Activated T-helper 1 cell treated with Interleukin-2 at 50 U/mL for 16 hours (primary cell): ENCODE results near the gene PDLIM3.

ENCODE experiments used
- DNase-seq: peaks from one replicate; pipeline ENCODE4 v3.0.0-alpha.2; 2020; ENCODE audit warnings: low read depth

The PDLIM3 gene

GRCh38 chr4:185470501-185471195 lies 64.7 kb downstream of the PDLIM3 start:
- peak; percentile 25 for DNase-seq

DNA sequence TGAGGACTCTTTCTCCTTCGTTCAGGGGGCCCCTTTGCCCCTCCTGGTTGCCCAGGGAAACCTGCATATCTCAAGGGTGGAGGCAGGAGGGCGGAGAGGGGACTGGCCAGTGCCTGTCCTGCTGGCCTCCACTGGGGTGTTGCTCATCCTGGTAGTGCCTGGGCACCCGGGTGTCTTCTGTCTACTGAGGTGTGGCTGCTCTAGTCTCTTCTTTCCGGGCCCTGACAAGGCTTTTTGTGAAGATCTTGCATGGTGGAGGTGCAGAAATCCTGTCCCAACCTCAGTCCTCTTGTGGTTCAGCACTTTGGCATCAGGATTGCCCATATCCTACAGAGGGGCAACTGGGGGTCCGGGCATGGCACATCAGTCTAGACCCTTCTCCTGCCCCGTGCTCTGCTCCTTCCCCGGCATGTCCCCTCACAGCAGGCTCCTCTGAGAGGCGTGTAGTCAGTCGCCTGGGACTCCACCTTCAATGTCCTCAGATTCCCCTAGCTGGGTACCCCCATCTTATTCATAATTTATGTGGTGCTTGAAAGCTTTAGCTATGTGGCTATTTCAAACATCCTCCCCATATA lies 65.6 kb downstream of the PDLIM3 start:
- DNase-seq: no peak

DNA sequence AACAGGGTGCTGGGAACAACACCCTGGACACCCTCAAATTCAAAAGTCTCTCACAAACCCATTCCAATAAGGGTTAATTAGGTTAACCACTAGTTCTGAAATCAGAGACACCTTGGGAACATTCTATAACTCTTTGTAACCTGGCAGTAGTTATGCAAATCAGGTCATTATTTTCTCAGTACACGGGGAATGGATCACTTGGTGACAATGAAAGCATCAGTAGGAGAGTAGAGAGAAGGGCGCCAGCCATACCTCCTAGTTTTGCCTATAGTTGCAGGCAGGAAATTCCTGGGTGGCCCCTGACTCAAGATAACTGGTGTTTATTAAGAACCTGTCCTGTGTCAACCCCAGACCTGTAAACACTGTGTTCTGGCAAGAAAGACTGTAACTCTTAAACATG lies 66.3 kb downstream of the PDLIM3 start:
- no peak for DNase-seq

- DNase-seq: no peak
Observed at GRCh38 chr4:185467991-185468390, 67.3 kb downstream of the PDLIM3 start.

DNA sequence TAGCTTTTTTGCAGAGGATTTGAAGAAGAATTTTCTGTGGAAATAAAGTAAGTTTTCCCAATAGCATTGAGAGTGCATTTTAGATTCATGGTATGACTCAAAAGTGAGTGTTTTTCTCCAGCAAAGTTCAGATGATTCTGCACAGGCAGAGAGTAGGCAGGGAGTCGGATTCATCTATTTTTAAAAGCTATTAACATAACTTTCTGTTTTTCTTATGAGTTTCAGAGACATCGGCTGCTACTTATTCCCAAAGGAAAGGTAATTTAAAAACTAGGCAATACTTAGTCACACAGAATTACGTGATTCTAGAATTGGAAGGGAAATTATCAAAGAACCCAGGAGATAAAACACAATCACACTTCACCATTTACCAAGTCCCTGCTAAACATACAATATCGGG lies 68.2 kb downstream of the PDLIM3 start:
- no peak for DNase-seq

- DNase-seq: no peak
Observed at GRCh38 chr4:185465707-185466106, 69.6 kb downstream of the PDLIM3 start.

GRCh38 chr4:185464887-185465286 lies 70.4 kb downstream of the PDLIM3 start:
- no peak for DNase-seq

DNA sequence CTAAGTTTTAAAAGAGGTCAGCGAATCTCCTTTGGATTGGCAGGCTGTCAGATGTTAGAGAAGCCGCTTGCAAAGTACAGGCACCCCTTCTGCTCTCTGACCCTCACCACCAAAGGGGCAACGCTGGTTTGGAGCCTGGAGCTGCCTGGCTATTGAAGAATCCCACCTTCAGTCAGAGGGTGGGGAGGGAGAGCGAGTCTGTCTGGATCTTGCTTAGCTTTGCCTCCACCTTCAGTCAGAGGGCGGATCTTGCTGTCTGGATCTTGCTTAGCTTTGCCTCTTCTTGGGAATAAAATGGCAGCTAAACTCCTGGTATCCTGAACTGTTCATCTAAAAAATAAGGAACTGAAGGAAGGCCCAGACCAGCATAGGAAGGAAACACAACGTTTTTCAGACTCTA lies 71.1 kb downstream of the PDLIM3 start:
- DNase-seq: no peak

DNA sequence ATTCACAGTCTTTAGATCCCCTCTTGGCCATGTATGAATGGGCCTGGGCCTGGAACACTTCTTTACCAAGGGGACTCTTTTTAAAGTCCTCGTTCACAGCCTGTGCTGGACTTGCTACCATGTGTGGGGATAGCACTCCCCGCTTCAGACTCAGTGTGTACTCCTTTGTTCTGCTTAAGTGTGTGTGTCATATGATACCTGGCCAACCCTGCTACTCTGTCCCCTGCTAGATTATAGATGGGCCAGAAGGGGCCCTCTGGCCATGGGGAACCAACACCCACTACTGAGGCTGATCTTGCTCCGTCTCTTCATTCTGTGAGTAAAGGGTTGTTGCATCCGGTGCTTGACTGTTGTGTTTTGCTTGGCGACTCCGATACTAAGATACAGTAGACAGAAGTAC lies 71.8 kb downstream of the PDLIM3 start:
- no peak for DNase-seq

DNA sequence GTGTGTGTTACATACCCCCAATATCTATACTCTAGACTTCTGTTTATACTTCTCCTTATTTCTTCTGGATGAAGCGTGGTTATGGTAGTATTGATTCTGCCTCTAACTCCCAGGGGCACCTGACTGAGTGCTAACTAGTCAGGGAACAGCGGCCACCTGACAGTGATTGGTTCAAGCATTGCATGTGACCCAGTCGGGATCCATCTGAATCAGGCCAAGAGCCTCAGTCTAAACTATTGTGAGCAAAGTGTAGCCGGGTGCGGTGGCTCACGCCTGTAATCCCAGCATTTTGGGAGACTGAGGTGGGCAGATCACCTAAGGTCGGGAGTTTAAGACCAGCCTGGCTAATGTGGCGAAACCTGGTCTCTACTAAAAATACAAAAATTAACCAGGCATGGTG lies 73.7 kb downstream of the PDLIM3 start:
- DNase-seq: no peak

DNA sequence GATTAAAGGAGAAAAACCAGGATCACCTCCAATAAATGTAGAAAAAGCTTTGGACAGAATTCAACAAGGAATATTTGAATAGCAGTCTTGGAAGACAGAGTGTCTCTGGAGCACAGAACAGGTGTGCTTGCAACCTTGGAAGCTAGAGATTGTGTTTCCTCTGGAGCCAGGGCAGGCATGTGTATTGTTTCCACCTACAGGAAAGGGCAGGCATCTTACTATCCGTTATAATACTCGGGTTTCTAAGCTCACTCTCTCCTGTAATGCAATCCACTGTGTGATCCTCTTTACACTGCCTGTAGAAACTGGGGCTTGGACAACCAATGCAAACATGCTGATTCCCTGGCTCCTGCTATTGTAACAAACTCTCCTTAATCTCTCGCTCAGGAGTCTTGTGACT lies 78.2 kb downstream of the PDLIM3 start:
- no peak for DNase-seq

DNA sequence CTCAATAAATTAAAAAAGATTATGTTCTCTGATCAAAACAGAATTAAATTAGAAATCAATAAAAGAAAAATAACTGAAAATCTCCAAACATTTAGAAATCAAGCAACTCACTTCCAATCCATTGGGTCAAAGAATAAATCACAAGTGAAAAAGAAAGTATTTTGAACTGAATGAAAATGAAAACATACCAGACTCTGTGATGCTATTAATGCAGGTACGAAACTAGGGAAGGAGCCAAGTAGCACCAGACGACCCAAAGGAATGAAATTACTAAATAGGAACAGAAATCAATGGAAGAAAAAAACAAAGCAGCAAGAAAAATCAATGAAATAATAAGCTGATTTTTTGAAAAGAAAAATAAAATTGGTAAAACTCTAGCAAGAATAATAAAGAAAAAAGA lies 79.2 kb downstream of the PDLIM3 start:
- DNase-seq: no peak
